Fibroblast of pulmonary artery (primary cell): Measurements from ENCODE around the gene ARHGEF12.

ENCODE experiments used
- DNase-seq: peaks from one replicate; pipeline ENCODE4 v3.0.0-alpha.2; 2010; ENCODE audit warnings: low read depth
- H3K4me3 ChIP-seq: replicated peaks from 2 replicates; pipeline ENCODE4 v1.5.1; 2011; ENCODE audit warnings: low read depth, mild to moderate bottlenecking, control low read depth, low read length, moderate library complexity
- CTCF ChIP-seq: IDR thresholded peaks from 2 replicates; pipeline ENCODE4 v1.5.1; 2011; ENCODE audit warnings: mild to moderate bottlenecking, control low read depth, low read length, inconsistent platforms; ENCODE audit errors: missing control alignments

The ARHGEF12 gene

GRCh38 chr11:120295099-120295498, 41.1 kb upstream of the ARHGEF12 start:
- peak; percentile 36 for DNase-seq
- no peak overlapping the region for H3K4me3 ChIP-seq
- no peak for TF ChIP-seq CTCF

GRCh38 chr11:120296554-120296953, 39.7 kb upstream of the ARHGEF12 start:
- no peak overlapping the region for H3K4me3 ChIP-seq
- DNase-seq, result no peak
- no peak for TF ChIP-seq CTCF

- no peak for TF ChIP-seq CTCF
Measured at GRCh38 chr11:120298461-120298860, 37.8 kb upstream of the ARHGEF12 start.

GRCh38 chr11:120302001-120302805, 34.0 kb upstream of the ARHGEF12 start:
- H3K4me3 ChIP-seq, result no peak overlapping the region
- DNase-seq, result no peak
- no peak for TF ChIP-seq CTCF

More at GRCh38 chr11:120298461-120298860, 37.8 kb upstream of the ARHGEF12 start:
- no peak for DNase-seq
- no peak overlapping the region for H3K4me3 ChIP-seq

- peak; percentile 100 for TF ChIP-seq CTCF
- peak; percentile 88 for DNase-seq
Measured at GRCh38 chr11:120303004-120303637, 33.1 kb upstream of the ARHGEF12 start.

GRCh38 chr11:120304526-120304925, 31.7 kb upstream of the ARHGEF12 start:
- TF ChIP-seq CTCF, result no peak
- H3K4me3 ChIP-seq, result no peak overlapping the region
- DNase-seq, result peak; percentile 39

More at GRCh38 chr11:120303004-120303637, 33.1 kb upstream of the ARHGEF12 start:
- no peak overlapping the region for H3K4me3 ChIP-seq

- no peak for DNase-seq
- H3K4me3 ChIP-seq, result no peak overlapping the region
- no peak for TF ChIP-seq CTCF
Measured at GRCh38 chr11:120305286-120305685, 30.9 kb upstream of the ARHGEF12 start.
